ENCODE results near the gene NCAN.

DNA sequence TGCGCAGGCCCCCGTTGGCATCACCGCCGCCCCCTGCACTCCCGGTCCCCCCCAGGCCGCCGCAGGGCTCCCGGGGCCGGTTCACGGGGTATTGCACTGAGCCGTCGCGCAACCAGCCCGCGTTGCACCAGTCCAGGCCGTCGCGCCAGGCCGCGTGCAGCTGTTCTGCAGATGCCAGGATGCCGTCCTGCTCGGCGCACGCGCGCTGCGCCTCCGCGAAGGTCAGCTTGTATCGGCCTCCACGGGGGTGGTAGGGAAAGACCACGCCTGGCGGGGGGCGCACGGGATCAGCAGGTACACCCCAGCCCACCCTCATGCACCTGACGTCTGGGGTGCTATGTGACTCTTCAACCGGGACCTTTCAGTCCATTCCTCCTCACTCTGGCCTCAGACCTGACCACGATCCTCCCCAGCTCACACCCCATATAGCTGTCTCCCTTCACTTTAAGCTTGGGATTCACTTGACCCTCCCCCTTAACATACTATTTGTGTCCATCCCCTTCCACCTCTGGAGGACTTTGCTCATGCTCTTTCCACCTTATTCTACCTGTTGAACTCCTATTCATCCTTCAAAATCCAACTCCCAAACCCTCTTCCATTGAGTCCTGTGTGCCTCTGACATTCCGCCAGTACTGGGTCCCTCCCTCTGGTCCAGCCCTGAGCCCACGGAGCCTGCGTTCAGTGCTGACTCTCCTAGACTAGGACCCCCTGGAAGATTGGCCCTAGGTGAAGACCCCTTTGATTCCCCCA is 47.0 kb downstream of the NCAN start:
- TF ChIP-seq, protein P1, sequence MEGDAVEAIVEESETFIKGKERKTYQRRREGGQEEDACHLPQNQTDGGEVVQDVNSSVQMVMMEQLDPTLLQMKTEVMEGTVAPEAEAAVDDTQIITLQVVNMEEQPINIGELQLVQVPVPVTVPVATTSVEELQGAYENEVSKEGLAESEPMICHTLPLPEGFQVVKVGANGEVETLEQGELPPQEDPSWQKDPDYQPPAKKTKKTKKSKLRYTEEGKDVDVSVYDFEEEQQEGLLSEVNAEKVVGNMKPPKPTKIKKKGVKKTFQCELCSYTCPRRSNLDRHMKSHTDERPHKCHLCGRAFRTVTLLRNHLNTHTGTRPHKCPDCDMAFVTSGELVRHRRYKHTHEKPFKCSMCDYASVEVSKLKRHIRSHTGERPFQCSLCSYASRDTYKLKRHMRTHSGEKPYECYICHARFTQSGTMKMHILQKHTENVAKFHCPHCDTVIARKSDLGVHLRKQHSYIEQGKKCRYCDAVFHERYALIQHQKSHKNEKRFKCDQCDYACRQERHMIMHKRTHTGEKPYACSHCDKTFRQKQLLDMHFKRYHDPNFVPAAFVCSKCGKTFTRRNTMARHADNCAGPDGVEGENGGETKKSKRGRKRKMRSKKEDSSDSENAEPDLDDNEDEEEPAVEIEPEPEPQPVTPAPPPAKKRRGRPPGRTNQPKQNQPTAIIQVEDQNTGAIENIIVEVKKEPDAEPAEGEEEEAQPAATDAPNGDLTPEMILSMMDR (IDR thresholded peaks at IDR 0.05; ENCODE audit: low read length), result no peak
- TF ChIP-seq EZH2 (IDR thresholded peaks at IDR 0.05; ENCODE audit: borderline replicate concordance, low read length), result no peak

All from OCI-LY1 (cell line).